Nephron (organoid): ENCODE measurements around the gene MLLT6.

Experiments used
- H3K27ac Mint-ChIP-seq, 3 experiments: 2 replicates each; pipeline ENCODE4 v1.8.0; 2020; ENCODE audit warnings: mixed read lengths in 3 of 3, mild to moderate bottlenecking in 2 of 3, moderate library complexity in 1 of 3
- H3K27me3 Mint-ChIP-seq: 2 replicates; pipeline ENCODE4 v1.8.0; 2021; ENCODE audit warnings: low read depth, mild to moderate bottlenecking, moderate library complexity, mixed read lengths
- H3K36me3 Mint-ChIP-seq: 2 replicates; pipeline ENCODE4 v1.8.0; 2020; ENCODE audit warnings: low read depth, mixed read lengths
- H3K4me1 Mint-ChIP-seq: 2 replicates; pipeline ENCODE4 v1.8.0; 2020; ENCODE audit warnings: mixed read lengths
- H3K4me3 Mint-ChIP-seq, 3 experiments: 2 replicates each; pipeline ENCODE4 v1.8.0; 2020; ENCODE audit warnings: mild to moderate bottlenecking in 3 of 3, mixed read lengths in 3 of 3, moderate library complexity in 2 of 3
- H3K9me3 Mint-ChIP-seq: 2 replicates; pipeline ENCODE4 v1.8.0; 2020; ENCODE audit warnings: mixed read lengths
- TF ChIP-seq, protein P1 (sequence below), 3 experiments: fragments of 200-600 bp; sonication (generic); IDR thresholded peaks; one replicate each; pipeline ENCODE4 v1.5.0; 2021; ENCODE audit warnings: antibody characterized with exemption in 3 of 3; ENCODE audit not compliant: unreplicated experiment in 3 of 3

Gene MLLT6

DNA sequence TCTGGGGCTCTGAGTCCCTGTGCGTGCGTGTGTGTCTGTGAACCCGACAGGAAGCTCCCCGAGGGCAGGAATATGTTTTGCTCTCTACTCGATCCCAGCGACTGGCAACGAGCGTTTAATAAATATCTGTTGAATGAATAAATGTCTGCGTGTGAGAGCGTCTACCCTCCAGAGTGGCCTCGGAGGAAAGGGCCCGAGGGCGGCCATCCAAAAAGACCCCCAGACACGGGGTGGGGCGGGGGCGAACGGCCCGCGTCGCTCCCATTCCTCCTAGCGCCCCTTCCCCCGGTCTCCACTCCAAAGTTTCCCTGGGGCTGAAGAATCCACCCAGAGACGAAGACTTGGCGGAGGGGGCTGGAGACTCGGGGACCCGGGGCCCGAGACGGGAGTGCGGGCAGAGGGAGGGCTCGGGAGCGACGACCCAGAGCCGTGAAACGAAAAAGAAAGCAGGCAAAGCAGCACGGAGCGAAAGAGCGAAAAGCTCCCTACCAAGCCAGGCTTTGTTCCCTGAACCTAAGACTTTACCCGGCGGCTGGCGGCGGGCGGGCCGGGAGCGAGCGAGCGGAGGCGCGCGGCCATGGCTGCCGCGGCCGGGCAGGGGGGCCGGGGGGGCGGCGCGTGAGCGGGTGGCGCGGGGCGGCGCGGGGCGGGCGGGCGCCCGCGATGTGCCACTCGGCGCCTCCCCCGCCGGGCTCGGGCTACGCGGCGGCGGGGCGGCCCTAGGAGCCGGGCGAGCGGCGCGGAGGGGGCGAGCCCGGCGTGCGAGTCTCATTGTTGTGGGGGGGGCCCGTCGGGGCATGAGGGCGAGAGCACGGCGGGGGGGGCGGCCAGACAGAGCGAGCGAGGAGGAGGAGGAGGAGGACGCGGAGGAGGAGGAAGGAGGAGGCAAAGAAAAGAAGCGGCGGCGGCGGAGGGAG is at the start of gene MLLT6:
TSS of gene MLLT6 (plus strand) at position 668 of the 917 bp plus-strand sequence. CDS start 360 bp downstream, outside the sequence.
- peak within 1 kb of the TSS; percentile 95 to 96 (median 95) for H3K4me3 Mint-ChIP-seq
- H3K4me1 Mint-ChIP-seq = peaks cover 67% of the 10 kb centered on the region
- H3K27me3 Mint-ChIP-seq = peaks cover 27% of the 10 kb centered on the region
- H3K36me3 Mint-ChIP-seq = peaks cover 16% of the 10 kb centered on the region
- H3K27ac Mint-ChIP-seq = peak within 1 kb of the TSS; percentile 95 to 98 (median 97)
- H3K9me3 Mint-ChIP-seq = no peaks in the 10 kb centered on the region
- TF ChIP-seq, protein P1, sequence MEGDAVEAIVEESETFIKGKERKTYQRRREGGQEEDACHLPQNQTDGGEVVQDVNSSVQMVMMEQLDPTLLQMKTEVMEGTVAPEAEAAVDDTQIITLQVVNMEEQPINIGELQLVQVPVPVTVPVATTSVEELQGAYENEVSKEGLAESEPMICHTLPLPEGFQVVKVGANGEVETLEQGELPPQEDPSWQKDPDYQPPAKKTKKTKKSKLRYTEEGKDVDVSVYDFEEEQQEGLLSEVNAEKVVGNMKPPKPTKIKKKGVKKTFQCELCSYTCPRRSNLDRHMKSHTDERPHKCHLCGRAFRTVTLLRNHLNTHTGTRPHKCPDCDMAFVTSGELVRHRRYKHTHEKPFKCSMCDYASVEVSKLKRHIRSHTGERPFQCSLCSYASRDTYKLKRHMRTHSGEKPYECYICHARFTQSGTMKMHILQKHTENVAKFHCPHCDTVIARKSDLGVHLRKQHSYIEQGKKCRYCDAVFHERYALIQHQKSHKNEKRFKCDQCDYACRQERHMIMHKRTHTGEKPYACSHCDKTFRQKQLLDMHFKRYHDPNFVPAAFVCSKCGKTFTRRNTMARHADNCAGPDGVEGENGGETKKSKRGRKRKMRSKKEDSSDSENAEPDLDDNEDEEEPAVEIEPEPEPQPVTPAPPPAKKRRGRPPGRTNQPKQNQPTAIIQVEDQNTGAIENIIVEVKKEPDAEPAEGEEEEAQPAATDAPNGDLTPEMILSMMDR (IDR thresholded peaks at IDR 0.05; ENCODE audit: unreplicated experiment in 3 of 3) = no peak

DNA sequence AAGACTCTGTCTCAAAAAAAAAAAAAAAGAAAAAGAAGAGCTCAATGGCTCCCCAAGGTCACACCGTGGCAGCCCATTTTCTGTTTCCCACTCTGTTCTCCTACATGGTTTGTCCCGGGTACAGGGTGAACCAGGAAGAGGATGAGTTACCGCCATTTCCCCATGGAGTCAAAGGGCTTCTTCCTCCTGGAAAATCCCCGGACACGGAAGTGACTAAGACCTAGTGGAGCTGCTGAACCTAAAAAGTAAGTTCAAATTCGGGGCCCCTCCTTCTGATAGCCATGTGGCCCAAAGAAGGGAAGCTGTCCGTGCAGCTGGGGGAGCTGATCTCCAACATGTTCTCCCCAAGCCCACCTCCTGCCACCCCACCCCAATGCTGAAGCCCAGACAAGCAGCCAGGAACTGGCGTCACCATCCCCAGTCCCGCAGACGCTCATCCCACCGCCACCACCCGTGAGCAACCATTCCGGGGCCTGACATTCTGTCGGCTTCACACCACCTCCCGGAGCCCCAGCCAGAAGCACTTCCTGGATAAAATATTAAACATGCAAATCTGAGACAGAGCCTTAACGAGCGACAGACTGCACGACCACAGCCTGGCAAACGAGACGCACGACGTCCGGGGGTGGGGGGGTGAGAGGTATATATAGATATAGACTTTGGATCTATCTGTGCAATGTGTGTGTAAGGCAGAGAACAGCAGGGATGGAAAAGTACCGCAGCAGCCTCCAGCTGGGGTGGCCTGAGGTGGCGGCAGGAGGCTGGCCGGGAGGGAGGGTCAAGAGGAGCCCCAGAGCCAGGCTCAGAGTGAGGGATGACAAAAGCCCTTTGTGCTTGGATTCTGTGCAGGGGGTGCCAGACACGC is 47.9 kb upstream of the MLLT6 start:
- H3K4me1 Mint-ChIP-seq = peaks cover 5% of the 10 kb centered on the region
- TF ChIP-seq, protein P1 (IDR thresholded peaks at IDR 0.05; ENCODE audit: unreplicated experiment in 3 of 3) = no peak
- peaks cover 34% of the 10 kb centered on the region for H3K27me3 Mint-ChIP-seq
- H3K4me3 Mint-ChIP-seq = no peak overlapping the region
- H3K27ac Mint-ChIP-seq = no peak overlapping the region
- no peaks in the 10 kb centered on the region for H3K9me3 Mint-ChIP-seq
- H3K36me3 Mint-ChIP-seq = no peaks in the 10 kb centered on the region

DNA sequence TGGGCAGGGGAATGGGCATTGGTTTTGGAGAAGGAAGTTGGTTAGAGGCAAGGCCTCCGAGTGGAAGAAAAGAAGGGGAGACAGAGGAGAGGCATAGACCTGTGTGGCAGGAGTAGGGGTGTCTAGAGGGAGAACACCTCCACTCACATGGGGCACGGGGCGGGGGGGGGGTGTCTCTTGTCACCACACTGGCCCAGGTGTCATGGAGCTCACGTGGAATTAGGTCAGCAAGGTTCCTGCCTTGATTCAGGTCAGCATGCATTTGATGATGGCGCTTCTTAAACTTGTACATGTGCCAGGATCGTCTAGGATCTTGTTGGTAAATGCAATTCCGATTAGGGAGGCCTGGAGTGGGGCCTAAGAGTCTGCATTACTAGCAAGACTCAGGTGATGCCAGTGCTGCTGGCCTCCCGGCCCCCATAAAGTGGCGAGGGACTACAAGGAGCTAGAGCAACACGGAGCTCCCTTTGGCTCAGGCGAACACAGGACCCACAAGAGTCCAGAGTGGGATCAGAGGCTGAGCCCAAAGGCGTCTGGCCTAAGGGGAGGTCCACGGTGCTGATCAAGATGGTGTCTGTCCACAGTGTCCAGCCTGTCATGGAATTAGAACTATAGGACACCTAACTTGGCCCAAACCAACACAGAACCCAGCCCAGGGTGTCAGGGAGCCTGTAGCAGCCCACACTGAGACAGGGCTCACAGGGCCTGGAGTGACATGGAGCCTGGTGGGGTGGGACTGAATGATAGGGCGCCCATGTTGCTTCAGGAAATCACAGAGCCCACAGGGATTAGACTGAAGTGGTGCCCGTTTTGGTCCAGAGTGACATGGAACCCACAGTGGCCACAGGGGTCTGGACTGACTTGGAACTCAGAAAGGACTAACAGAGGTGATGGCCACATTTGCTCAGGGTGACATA is 47.0 kb upstream of the MLLT6 start:
- H3K27me3 Mint-ChIP-seq = peaks cover 34% of the 10 kb centered on the region
- peaks cover 5% of the 10 kb centered on the region for H3K4me1 Mint-ChIP-seq
- no peak overlapping the region for H3K4me3 Mint-ChIP-seq
- no peak overlapping the region for H3K27ac Mint-ChIP-seq
- H3K36me3 Mint-ChIP-seq = no peaks in the 10 kb centered on the region
- no peaks in the 10 kb centered on the region for H3K9me3 Mint-ChIP-seq
- TF ChIP-seq, protein P1 (IDR thresholded peaks at IDR 0.05; ENCODE audit: unreplicated experiment in 3 of 3) = no peak

DNA sequence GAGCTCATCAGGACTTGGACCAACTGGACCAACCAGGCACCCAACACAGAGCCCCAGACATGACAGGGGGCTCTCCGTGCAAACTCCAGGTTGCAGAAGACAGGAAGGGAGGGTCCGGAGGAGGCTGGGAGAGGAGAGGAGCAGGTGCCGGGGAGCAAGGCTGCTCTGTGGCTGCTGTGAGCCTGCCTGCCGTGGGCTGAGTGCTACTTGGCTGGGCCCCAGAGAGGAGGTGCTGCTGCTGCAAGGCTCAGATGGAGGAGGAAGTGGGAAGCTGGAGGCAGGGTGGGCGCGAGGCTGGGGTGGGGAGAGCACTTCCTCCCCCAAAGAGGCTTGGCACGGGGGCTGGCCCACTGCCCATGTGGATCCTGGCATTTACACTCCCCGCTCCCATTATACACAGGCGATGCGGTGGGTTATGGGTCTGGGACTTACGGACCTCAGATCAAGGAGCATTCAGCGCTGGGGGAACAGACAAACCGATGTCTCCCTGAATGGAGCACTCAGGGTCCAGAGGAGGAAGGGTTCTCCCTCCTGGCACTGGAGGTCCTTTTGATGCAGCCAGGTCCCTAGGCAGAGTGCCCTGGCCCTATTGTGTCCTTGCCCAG is 46.2 kb upstream of the MLLT6 start:
- TF ChIP-seq, protein P1 (IDR thresholded peaks at IDR 0.05; ENCODE audit: unreplicated experiment in 3 of 3) = no peak
- Mint-ChIP-seq H3K27me3 (peaks cover 28% of the 10 kb centered on the region), H3K4me1 (peaks cover 4% of the 10 kb centered on the region), H3K4me3 (no peak overlapping the region), H3K9me3 (no peaks in the 10 kb centered on the region), H3K36me3 (no peaks in the 10 kb centered on the region), H3K27ac (no peak overlapping the region)

DNA sequence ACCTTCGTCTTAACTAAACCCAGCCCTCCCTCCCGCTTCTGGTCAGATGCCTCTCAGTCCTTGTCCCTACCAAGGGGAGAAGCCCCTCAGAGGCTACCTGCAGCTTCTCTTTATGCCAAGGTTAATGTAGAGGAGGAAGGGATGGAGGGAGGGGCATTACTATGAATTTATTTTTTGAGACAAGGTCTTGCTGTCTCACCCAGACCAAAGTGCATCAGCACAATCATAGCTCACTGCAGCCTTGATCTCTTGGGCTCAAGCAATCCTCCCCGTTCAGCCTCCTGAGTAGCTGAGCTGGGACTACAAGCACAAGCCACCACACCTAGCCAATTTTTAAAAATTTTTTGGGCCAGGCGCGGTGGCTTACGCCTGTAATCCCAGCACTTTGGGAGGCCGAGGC is 45.7 kb upstream of the MLLT6 start:
- TF ChIP-seq, protein P1 (IDR thresholded peaks at IDR 0.05; ENCODE audit: unreplicated experiment in 3 of 3) = no peak
- no peaks in the 10 kb centered on the region for H3K36me3 Mint-ChIP-seq
- H3K4me3 Mint-ChIP-seq = no peak overlapping the region
- H3K4me1 Mint-ChIP-seq = no peaks in the 10 kb centered on the region
- H3K9me3 Mint-ChIP-seq = no peaks in the 10 kb centered on the region
- no peak overlapping the region for H3K27ac Mint-ChIP-seq
- H3K27me3 Mint-ChIP-seq = peaks cover 27% of the 10 kb centered on the region
